Measurements from ENCODE around the gene CORO1C. TPM values are rescaled to one million over a fixed set of nuclear protein-coding genes. Genes with fewer than 3 reads are reported as not detected.

The CORO1C gene
- total and polyA plus RNA-seq, 2 donors (not counting 3 experiments of a cell fraction or from before 2014, with no cell fraction given): 150 to 240 TPM

- H3K36me3 ChIP-seq (ENCODE audit: control insufficient read depth in 2 of 2, extremely low read depth in 1 of 2, insufficient read depth in 2 of 2, low read length in 2 of 2): no peaks in the 10 kb centered on the region
- TF ChIP-seq POLR2A (IDR thresholded peaks at IDR 0.05; ENCODE audit: low read depth, low read length) (no peak), POLR2AphosphoS5 (IDR thresholded peaks at IDR 0.05; ENCODE audit: insufficient read depth, low read depth, low read length) (no peak)
- H3K4me2 ChIP-seq (ENCODE audit: insufficient read depth, low read length): no peak overlapping the region
- no peaks in the 10 kb centered on the region for H3K9me3 ChIP-seq (replicated peaks; ENCODE audit: control insufficient read depth, insufficient read depth, low read length)
- H3K9me1 ChIP-seq (replicated peaks; ENCODE audit: control insufficient read depth, extremely low read depth, insufficient read depth, low read length): no peaks in the 10 kb centered on the region
- H3K9ac ChIP-seq (replicated peaks; ENCODE audit: extremely low read depth, insufficient read depth, low read length): no peak overlapping the region
- no peak overlapping the region for H2AFZ ChIP-seq (ENCODE audit: low read depth, low read length)
- ChIA-PET CTCF (interaction anchor here (1.1 to 1.3 kb wide), 2 partner anchors 15 to 71 kb away, joined by 3 read pairs; no protein-coding TSS in a partner anchor), POLR2A (no interaction called here)
- no peak overlapping the region for H3K4me3 ChIP-seq (replicated peaks in 1 of 3; ENCODE audit: insufficient read depth in 1 of 3, low read depth in 1 of 3, low read length in 3 of 3)
- H3K4me1 ChIP-seq (ENCODE audit: control insufficient read depth, extremely low read depth, insufficient read depth, low read length): peaks cover 15% of the 10 kb centered on the region
- FAIRE-seq (no peak), DNase-seq (ENCODE audit: low read depth, low spot score) (no peak)
- H3K27me3 ChIP-seq (ENCODE audit: control insufficient read depth in 2 of 2, insufficient read depth in 2 of 2, low read length in 2 of 2): no peaks in the 10 kb centered on the region
- no TSS peak for BruUV-seq (replicated peaks)
- H3K79me2 ChIP-seq (ENCODE audit: control insufficient read depth, insufficient read depth, low read length): peaks cover 4% of the 10 kb centered on the region
- intact Hi-C loops (cut with micrococcal nuclease) (no loop called here), dilution Hi-C loops (cut with MboI; ENCODE audit: extremely low pct_ligation_motif_present, low sequenced_read_pairs) (no loop called here)
- no peaks in the 10 kb centered on the region for H4K20me1 ChIP-seq (replicated peaks; ENCODE audit: control insufficient read depth, extremely low read depth, insufficient read depth, low read length)
- no peak overlapping the region for H3K27ac ChIP-seq (ENCODE audit: insufficient read depth, low read depth, low read length)
Measured at GRCh38 chr12:108735855-108736254, 4.5 kb upstream of the CORO1C start.

- Histone ChIP-seq H4K20me1 (replicated peaks; ENCODE audit: control insufficient read depth, extremely low read depth, insufficient read depth, low read length) (peaks cover 2% of the 10 kb centered on the region), H3K4me1 (ENCODE audit: control insufficient read depth, extremely low read depth, insufficient read depth, low read length) (peaks cover 20% of the 10 kb centered on the region), H3K27me3 (ENCODE audit: control insufficient read depth in 2 of 2, insufficient read depth in 2 of 2, low read length in 2 of 2) (no peaks in the 10 kb centered on the region), H3K36me3 (ENCODE audit: control insufficient read depth in 2 of 2, extremely low read depth in 1 of 2, insufficient read depth in 2 of 2, low read length in 2 of 2) (no peaks in the 10 kb centered on the region), H2AFZ (ENCODE audit: low read depth, low read length) (peak overlapping the region; percentile 78), H3K79me2 (ENCODE audit: control insufficient read depth, insufficient read depth, low read length) (peaks cover 18% of the 10 kb centered on the region), H3K27ac (ENCODE audit: insufficient read depth, low read depth, low read length) (peak overlapping the region; percentile 76), H3K4me2 (ENCODE audit: insufficient read depth, low read length) (peak overlapping the region; percentile 14), H3K9me3 (replicated peaks; ENCODE audit: control insufficient read depth, insufficient read depth, low read length) (no peaks in the 10 kb centered on the region), H3K9ac (replicated peaks; ENCODE audit: extremely low read depth, insufficient read depth, low read length) (peak overlapping the region; percentile 39), H3K9me1 (replicated peaks; ENCODE audit: control insufficient read depth, extremely low read depth, insufficient read depth, low read length) (no peaks in the 10 kb centered on the region), H3K4me3 (replicated peaks in 1 of 3; ENCODE audit: insufficient read depth in 1 of 3, low read depth in 1 of 3, low read length in 3 of 3) (no peak overlapping the region)
- intact Hi-C loops (cut with micrococcal nuclease) (loop anchor here (5.0 kb wide), 1 partner anchor 363 kb away; the partner anchor contains the start of gene UNG), dilution Hi-C loops (cut with MboI; ENCODE audit: extremely low pct_ligation_motif_present, low sequenced_read_pairs) (no loop called here)
- FAIRE-seq: peak; percentile 84
- ChIA-PET CTCF (interaction anchor here (1.0 to 1.5 kb wide), 6 partner anchors 8 to 69 kb away, joined by 3 read pairs; no protein-coding TSS in a partner anchor), POLR2A (no interaction called here)
- DNase-seq (ENCODE audit: low read depth, low spot score): peak; percentile 73
- TF ChIP-seq MYC (IDR thresholded peaks at IDR 0.05; ENCODE audit: low read depth, low read length) (no peak), GATA2 (IDR thresholded peaks at IDR 0.05; ENCODE audit: insufficient read depth, insufficient read length, low read depth, low read length) (no peak), JUN (IDR thresholded peaks at IDR 0.05; ENCODE audit: borderline replicate concordance, insufficient read depth, insufficient read length, low read depth) (peak; percentile 43), EZH2 (IDR thresholded peaks at IDR 0.05; ENCODE audit: borderline replicate concordance, low read depth, low read length, severe bottlenecking) (no peak), FOS (IDR thresholded peaks at IDR 0.05; ENCODE audit: borderline replicate concordance, insufficient read depth, low read length) (peak; percentile 54), POLR2A (IDR thresholded peaks at IDR 0.05; ENCODE audit: low read depth, low read length) (no peak), MAX (IDR thresholded peaks at IDR 0.05; ENCODE audit: insufficient read depth, insufficient read length) (no peak), POLR2AphosphoS5 (IDR thresholded peaks at IDR 0.05; ENCODE audit: insufficient read depth, low read depth, low read length) (no peak)
- TF ChIP-seq, protein P1, sequence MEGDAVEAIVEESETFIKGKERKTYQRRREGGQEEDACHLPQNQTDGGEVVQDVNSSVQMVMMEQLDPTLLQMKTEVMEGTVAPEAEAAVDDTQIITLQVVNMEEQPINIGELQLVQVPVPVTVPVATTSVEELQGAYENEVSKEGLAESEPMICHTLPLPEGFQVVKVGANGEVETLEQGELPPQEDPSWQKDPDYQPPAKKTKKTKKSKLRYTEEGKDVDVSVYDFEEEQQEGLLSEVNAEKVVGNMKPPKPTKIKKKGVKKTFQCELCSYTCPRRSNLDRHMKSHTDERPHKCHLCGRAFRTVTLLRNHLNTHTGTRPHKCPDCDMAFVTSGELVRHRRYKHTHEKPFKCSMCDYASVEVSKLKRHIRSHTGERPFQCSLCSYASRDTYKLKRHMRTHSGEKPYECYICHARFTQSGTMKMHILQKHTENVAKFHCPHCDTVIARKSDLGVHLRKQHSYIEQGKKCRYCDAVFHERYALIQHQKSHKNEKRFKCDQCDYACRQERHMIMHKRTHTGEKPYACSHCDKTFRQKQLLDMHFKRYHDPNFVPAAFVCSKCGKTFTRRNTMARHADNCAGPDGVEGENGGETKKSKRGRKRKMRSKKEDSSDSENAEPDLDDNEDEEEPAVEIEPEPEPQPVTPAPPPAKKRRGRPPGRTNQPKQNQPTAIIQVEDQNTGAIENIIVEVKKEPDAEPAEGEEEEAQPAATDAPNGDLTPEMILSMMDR (IDR thresholded peaks at IDR 0.05; ENCODE audit: extremely low read depth in 1 of 2, insufficient read depth in 1 of 2, low read depth in 1 of 2, low read length in 2 of 2): no peak
- BruUV-seq (replicated peaks): no TSS peak
Measured at GRCh38 chr12:108734200-108734906, 3.0 kb upstream of the CORO1C start.

Data from endothelial cell of umbilical vein (primary cell).